ENCODE results near the gene ATPAF1.
"Not testable (repeated sequence)": the region's sequence is repeated elsewhere in the genome, so short reads cannot be mapped to it uniquely, and the experiment has no call there.

ATPAF1 gene

GRCh38 chr1:46679789-46680573, 11.8 kb upstream of the ATPAF1 start:
- no peak for DNase-seq

DNA sequence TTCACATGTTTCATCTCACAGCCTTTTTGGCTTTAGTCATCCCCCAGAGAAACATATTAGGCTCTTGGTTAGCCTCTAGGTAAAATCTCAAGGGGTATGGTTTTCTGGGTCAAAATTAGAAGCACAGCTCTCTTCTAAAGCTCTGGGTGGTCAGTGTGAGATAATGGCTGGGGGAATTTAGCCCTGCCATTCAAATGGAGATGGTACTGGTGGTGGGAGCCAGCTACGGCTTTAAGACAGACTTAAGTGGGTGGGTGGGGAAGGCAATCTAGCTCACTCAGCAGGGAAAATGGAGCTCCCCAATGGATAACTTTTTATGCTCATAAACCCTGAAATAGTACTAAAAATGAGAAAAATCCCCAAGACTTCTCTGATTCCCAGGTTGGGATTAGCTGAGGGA, 9.2 kb upstream of the ATPAF1 start:
- no peak for DNase-seq

DNA sequence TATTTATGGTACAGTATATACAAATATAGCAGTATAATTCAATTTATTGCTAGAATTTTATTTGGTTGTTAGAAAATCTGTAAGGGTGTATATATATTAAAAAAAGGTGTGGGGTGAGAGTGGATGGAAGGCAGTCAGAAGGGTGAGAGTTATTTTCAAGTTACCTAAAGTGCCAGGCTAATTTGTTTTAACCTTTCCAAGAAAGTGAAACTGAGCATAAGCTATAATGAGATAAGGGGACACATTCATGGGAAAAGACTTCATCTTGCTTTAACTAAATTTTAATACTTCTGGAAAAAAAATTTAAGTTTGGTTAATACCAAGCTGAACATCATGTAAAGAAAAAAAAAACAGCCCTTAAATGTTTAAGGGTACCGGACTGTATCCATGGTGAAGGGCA, 8.4 kb upstream of the ATPAF1 start:
- DNase-seq = no peak

DNA sequence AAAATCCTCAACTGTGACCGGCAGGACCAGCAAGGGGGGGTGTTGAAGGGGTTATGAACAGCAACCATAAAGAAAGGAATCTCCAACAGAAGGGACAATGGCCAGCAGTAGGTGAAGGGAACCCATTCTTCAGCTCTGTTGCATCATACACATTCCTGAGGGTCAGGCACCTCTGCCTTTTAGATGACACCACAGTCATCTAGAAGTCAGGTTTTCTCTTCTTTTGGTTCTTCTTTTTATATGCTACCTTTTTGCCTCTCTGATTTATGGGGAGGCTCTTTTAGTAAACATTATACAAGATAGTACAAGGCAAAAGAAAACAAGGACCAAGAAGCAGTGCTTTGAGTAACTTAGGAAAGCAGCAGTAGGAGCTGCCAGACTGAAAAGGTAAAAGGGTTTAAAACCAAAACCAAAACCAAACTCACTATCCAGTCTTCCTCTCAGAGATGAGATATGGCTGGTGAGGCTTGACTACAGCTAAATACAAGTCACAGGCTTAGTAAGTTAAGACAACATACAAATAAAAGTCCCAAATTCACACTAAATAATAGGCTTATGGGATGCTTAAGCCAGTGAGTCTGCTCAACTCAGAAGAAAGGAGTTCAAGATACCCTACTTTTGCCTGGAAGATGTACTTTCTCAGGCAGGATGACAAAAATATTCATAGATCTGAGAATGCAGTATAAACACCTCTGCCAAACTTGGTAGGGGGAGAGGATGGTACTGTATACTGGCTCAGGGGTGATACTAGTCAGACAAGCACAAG, 7.6 kb upstream of the ATPAF1 start:
- DNase-seq = no peak

DNA sequence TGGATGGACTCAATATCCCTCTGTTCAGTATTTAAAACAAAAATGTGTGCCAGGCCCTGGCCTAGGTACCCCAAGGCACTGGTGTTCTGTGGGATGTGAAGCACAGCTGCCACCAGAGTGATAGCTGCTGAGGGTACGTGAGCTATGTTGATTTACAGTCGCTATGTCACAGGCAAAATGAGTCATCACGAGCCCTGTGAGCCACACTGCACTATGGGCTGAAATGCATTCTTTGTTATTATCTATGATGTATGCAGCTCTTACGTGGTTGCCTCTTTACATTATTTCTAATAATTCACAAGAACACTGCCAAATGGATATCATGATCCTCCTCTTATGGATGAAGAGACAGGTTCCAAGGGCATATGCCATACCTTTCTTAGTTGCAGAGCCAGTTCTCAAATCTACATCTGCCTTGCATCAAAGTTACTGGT, 5.6 kb upstream of the ATPAF1 start:
- no peak for DNase-seq

DNA sequence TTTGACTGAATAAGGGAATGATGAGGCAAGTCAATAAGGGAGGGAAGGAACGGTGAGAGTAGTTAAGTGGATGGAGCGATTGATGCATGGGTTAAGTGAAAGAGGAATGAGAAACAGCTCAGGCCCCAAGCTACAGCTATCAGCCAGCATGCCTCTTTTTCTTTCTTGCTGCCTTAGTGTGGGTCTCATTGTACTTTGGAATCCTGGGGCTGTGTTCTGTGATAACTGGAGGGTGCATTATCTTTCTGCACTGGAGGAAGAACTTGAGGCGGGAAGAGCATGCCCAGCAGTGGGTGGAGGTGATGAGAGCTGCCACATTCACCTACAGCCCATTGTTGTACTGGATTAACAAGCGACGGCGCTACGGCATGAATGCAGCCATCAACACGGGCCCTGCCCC, 4.5 kb upstream of the ATPAF1 start:
- no peak for DNase-seq

- DNase-seq = no peak
These were observed 3.4 kb upstream of the ATPAF1 start, which contains the start of gene TEX38 for GRCh38 chr1:46671554-46671953. Gene TEX38, plus strand, starts transcription at chr1:46671854. Its CDS starts 81 bp downstream, at chr1:46671935.

DNA sequence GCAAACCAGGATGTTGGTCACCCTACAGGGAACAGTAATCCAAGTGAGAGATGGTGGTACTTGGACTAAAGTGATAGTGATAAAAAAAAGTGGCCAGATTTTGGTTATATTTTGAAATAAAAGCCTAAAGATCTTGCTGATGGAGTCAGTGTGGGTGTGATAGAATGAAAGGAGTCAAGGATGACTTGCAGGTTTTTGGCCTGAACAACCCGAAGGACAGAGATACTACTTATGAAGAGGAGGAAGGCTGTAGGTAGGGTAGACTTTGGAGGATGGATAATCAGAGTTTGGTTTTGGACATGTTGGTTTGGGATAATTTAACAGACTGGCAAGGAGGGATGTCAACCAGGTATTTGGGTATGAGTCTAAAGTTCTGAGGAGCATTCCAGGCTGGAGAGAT, 2.0 kb upstream of the ATPAF1 start:
- no peak for DNase-seq

GRCh38 chr1:46665983-46666382, 2.2 kb downstream of the ATPAF1 start:
- DNase-seq = no peak

- DNase-seq = not testable (repeated sequence)
These were observed 5.2 kb downstream of the ATPAF1 start for GRCh38 chr1:46662919-46663318.

- DNase-seq = not testable (repeated sequence)
These were observed 8.0 kb downstream of the ATPAF1 start for GRCh38 chr1:46660116-46660515.

- no peak for DNase-seq
These were observed 8.8 kb downstream of the ATPAF1 start for GRCh38 chr1:46659307-46659870.

DNA sequence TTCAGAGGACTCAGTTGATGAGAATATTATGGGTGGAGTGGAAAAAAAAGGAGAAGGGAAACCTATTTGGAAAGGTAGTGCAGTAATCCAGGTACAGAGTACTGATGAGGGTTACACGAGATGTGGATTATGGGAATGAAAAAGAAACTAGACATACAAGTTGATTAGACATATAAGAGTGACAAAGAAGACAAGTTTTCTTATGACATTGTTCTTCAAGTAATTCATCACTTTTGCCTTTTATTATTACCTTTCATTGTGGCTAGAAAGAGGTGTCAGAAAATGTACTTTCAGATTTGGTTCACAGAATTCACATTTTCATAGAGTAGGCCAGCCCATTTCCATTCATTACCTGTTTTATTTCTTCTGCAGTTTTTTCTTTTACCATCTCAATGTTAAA, 10.4 kb downstream of the ATPAF1 start:
- DNase-seq = no peak

GRCh38 chr1:46656643-46657042, 11.5 kb downstream of the ATPAF1 start:
- DNase-seq = no peak

GRCh38 chr1:46655848-46656247, 12.3 kb downstream of the ATPAF1 start:
- DNase-seq = no peak

- not testable (repeated sequence) for DNase-seq
These were observed 13.5 kb downstream of the ATPAF1 start for GRCh38 chr1:46654698-46655097.

DNA sequence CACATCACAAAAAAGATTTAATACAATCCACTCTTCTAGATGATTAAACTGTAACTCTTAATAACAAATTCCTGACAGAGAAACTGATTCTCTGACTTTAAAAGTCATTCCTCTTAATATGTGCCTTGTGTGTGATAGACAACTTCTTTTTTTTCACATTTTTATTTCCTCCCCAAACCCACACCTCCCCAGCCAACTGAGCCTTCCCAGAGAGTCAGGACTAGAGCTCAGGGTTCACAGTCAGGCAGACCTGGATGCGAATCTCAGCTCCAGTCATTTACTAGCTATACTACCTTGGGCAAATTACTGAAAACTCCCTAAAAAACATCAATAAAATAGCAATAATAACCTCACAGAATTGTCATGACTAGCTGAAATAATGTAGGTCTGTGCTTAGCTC, 14.2 kb downstream of the ATPAF1 start:
- DNase-seq = no peak

DNA sequence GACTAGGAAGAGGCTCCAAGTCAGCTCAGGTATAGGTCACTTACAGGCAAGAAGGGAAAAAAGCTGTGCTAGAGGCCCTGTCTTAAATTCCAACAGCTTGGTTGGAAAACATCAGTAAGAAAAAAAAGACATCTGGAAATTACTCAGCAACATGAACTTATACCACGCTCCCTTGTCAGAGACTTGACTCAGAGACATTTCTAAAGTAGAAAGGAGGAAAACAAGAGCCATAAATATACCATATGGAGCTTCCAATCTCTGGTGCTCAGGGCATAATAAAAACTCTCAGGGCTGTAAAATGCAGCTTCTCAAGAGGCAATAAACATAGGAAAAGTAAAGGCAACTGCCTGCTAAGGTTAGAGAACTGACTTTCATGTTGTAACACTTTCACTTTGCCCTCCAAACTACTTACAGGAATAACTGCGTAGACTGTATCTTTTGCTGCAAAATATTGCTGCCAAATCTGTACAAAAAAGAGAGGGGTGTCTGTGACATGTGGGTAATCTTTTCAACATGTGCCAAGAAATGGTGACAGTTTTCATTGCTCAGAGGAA, 14.7 kb downstream of the ATPAF1 start:
- DNase-seq = no peak

- no peak for DNase-seq
These were observed 15.7 kb downstream of the ATPAF1 start for GRCh38 chr1:46652321-46653100.

GRCh38 chr1:46651152-46651551, 17.0 kb downstream of the ATPAF1 start:
- not testable (repeated sequence) for DNase-seq

- DNase-seq = no peak
These were observed 17.7 kb downstream of the ATPAF1 start for GRCh38 chr1:46650491-46650890.

GRCh38 chr1:46649764-46650163, 18.4 kb downstream of the ATPAF1 start:
- DNase-seq = no peak

DNA sequence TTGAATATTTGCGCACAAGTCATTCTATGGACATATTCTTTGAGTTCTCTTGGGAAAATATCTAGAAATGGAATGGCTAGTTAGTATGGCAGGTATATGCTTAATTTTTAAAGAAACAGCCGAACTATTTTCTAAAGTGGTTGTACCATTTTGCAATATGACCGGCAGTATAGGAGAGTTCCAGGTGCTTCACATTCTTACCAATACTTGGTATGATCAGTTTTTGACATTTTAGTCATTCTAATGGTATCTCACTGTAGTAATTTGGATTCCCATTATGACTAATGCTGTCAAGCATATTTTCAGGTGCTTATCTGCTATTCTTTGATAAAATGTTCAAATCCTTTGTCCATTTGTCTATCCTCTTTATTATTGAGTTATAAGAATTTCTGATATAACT, 20.6 kb downstream of the ATPAF1 start:
- no peak for DNase-seq

Data from NCI-H526 (cell line).